MCF 10A (cell line): ENCODE measurements around the gene CRYAB. TPM values are rescaled to one million over a fixed set of nuclear protein-coding genes. Genes with fewer than 3 reads are reported as not detected.
A peak's percentile ranks its signal among the peaks of the same experiment; 100 is the strongest.

Experiments
- BruUV-seq: library from RNA; stranded (reverse); fragments of 400-500 nt; replicated peaks from 2 replicates; lab custom pipeline; 2021; lab: Mats Ljungman, UMichigan
- CTCF ChIA-PET: fragments of 300-600 bp; sonication (Branson Sonifier 250); formaldehyde crosslinking; extraction: SDS; loops from one replicate; lab custom pipeline; 2021; ENCODE audit warnings: antibody characterized with exemption, inconsistent platforms; lab: Yijun Ruan, JAX
- POLR2A ChIA-PET: fragments of 300-600, 350-650 bp; sonication (Branson Sonifier 250); formaldehyde crosslinking; extraction: SDS; loops from one replicate; lab custom pipeline; 2020; ENCODE audit warnings: antibody characterized with exemption, inconsistent platforms; lab: Yijun Ruan, JAX
- DNase-seq: peaks from one replicate; pipeline ENCODE4 v3.0.0-alpha.2; 2018; ENCODE audit not compliant: unreplicated experiment
- H3K27ac Mint-ChIP-seq: one replicate; pipeline ENCODE4 v1.8.0; 2022; ENCODE audit warnings: mild to moderate bottlenecking, low read depth, mixed read lengths; ENCODE audit not compliant: unreplicated experiment
- H3K27me3 Mint-ChIP-seq: one replicate; pipeline ENCODE4 v1.8.0; 2022; ENCODE audit warnings: mixed read lengths; ENCODE audit not compliant: insufficient read depth, unreplicated experiment
- H3K36me3 Mint-ChIP-seq: one replicate; pipeline ENCODE4 v1.8.0; 2022; ENCODE audit warnings: mild to moderate bottlenecking, moderate library complexity, mixed read lengths; ENCODE audit not compliant: insufficient read depth, unreplicated experiment
- H3K4me1 Mint-ChIP-seq: one replicate; pipeline ENCODE4 v1.8.0; 2022; ENCODE audit warnings: mixed read lengths; ENCODE audit not compliant: insufficient read depth, unreplicated experiment
- H3K4me3 Mint-ChIP-seq: one replicate; pipeline ENCODE4 v1.8.0; 2022; ENCODE audit warnings: mild to moderate bottlenecking, moderate library complexity, mixed read lengths; ENCODE audit not compliant: unreplicated experiment
- H3K9me3 Mint-ChIP-seq: one replicate; pipeline ENCODE4 v1.8.0; 2022; ENCODE audit warnings: mixed read lengths; ENCODE audit not compliant: unreplicated experiment
- CTCF ChIP-seq: fragments of 200-600 bp; IDR thresholded peaks from one replicate; pipeline ENCODE4 v1.8.0; 2022; ENCODE audit warnings: antibody characterized with exemption, mild to moderate bottlenecking; ENCODE audit not compliant: unreplicated experiment
- intact Hi-C: fragments of 100-400 bp; cut with micrococcal nuclease; formaldehyde crosslinking; loops from 2 replicates; pipeline ENCODE4 v1.14.1; 2022
- total RNA-seq: library from RNA; stranded (reverse); gene quantifications from 2 replicates; pipeline ENCODE4 v1.2.3, GENCODE V29; 2022

The CRYAB gene
- total RNA-seq, 1 experiment from 2014 or later, result 2.5 TPM

- no peak for DNase-seq
- H3K27me3 Mint-ChIP-seq, result no peaks in the 10 kb centered on the region
- no TSS peak for BruUV-seq
- no peak overlapping the region for H3K4me3 Mint-ChIP-seq
- ChIA-PET POLR2A (no interaction called here), CTCF (interaction anchor here (0.8 kb wide), 1 partner anchor 179 kb away, joined by 3 read pairs; no protein-coding TSS in a partner anchor)
- no peaks in the 10 kb centered on the region for H3K9me3 Mint-ChIP-seq
- intact Hi-C loops, result no loop called here
- TF ChIP-seq CTCF, result no peak
- peaks cover 28% of the 10 kb centered on the region for H3K4me1 Mint-ChIP-seq
- H3K27ac Mint-ChIP-seq, result no peak overlapping the region
- peaks cover 4% of the 10 kb centered on the region for H3K36me3 Mint-ChIP-seq
These were observed 9.3 kb upstream of the CRYAB start for GRCh38 chr11:111920908-111921307.

GRCh38 chr11:111918390-111919256 lies 7.1 kb upstream of the CRYAB start, which contains the start of gene C11orf52:
Gene C11orf52 (plus strand): TSS chr11:111918913. CDS start chr11:111918973, 60 bp downstream.
- peak; percentile 76 for DNase-seq
- Mint-ChIP-seq H3K27ac (peak within 1 kb of the TSS; percentile 68), H3K4me1 (peaks cover 21% of the 10 kb centered on the region), H3K27me3 (no peaks in the 10 kb centered on the region), H3K4me3 (peak within 1 kb of the TSS; percentile 68), H3K9me3 (no peaks in the 10 kb centered on the region), H3K36me3 (peaks cover 4% of the 10 kb centered on the region)
- intact Hi-C loops, result loop anchor here (2.0 kb wide), 1 partner anchor 40 kb away; the partner anchor contains the start of genes CFAP68 and FDXACB1
- no peak for TF ChIP-seq CTCF
- POLR2A ChIA-PET, result interaction anchor here (0.5 to 2.1 kb wide), 13 partner anchors 8 to 292 kb away, joined by 3 to 17 read pairs (median 4); partner anchors contain the start of gene CFAP68
- CTCF ChIA-PET, result interaction anchor here (0.6 to 2.3 kb wide), 8 partner anchors 10 to 155 kb away, joined by 3 to 11 read pairs (median 3); partner anchors contain the start of gene PIH1D2
- no TSS peak for BruUV-seq

GRCh38 chr11:111917788-111918187 lies 6.2 kb upstream of the CRYAB start:
- Mint-ChIP-seq H3K36me3 (peaks cover 4% of the 10 kb centered on the region), H3K27ac (no peak overlapping the region), H3K4me3 (no peak overlapping the region), H3K27me3 (no peaks in the 10 kb centered on the region), H3K4me1 (peaks cover 12% of the 10 kb centered on the region), H3K9me3 (no peaks in the 10 kb centered on the region)
- ChIA-PET CTCF (no interaction called here), POLR2A (interaction anchor here (0.6 to 2.1 kb wide), 5 partner anchors 9 to 60 kb away, joined by 3 to 17 read pairs (median 7); partner anchors contain the start of genes ALG9 and CFAP68)
- intact Hi-C loops, result loop anchor here (2.0 kb wide), 1 partner anchor 39 kb away; the partner anchor contains the start of genes CFAP68 and FDXACB1
- no peak for TF ChIP-seq CTCF
- no TSS peak for BruUV-seq
- DNase-seq, result no peak

GRCh38 chr11:111917312-111917711 lies 5.7 kb upstream of the CRYAB start:
- Mint-ChIP-seq H3K27ac (no peak overlapping the region), H3K36me3 (peaks cover 4% of the 10 kb centered on the region), H3K4me3 (no peak overlapping the region), H3K9me3 (no peaks in the 10 kb centered on the region), H3K27me3 (no peaks in the 10 kb centered on the region), H3K4me1 (peaks cover 11% of the 10 kb centered on the region)
- BruUV-seq, result no TSS peak
- CTCF ChIA-PET, result no interaction called here
- DNase-seq, result no peak
- POLR2A ChIA-PET, result interaction anchor here (0.6 to 2.1 kb wide), 3 partner anchors 9 to 46 kb away, joined by 3 to 17 read pairs (median 3); partner anchors contain the start of gene ALG9
- intact Hi-C loops, result no loop called here
- no peak for TF ChIP-seq CTCF
